Measurements from ENCODE around the gene UGT3A2.
"Not testable (repeated sequence)": the region's sequence is repeated elsewhere in the genome, so short reads cannot be mapped to it uniquely, and the experiment has no call there.

Gene UGT3A2

GRCh38 chr5:36049949-36050348 lies 16.7 kb downstream of the UGT3A2 start:
- no peak for DNase-seq

DNA sequence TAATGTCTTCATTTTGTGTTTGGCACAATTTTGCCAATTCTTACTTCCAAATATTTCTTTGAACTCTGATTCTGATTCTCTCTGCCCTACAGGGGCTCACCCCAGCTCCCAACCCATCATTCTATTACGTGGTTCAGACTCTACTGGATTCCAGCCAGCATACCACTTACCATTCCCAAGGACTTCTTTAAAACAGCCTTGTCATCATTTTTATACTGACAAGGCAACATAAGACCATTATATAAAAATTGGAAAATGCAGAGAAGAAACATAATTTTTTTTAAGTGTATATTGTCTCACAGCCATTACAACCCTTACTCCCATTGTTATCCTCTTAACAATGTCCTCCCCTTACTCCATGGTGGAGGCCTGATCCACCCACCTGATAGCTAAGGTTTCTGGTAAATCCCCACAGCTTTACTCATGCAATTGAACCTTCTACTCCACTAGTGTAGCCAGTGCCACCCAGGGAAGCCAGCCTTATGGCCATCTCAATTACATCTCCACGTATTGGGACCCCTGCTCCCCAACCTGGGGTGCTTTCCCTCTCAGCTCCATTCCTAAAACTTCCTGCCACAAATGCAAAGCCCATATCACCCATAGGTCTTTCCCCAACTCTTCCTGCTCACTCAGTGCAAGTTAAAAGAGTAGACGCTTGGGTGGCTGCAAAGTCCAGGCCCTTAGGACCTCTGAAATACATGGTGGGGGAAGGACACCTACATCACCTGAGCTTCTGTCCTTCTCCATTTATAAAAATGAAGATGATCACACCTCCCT lies 19.1 kb downstream of the UGT3A2 start:
- no peak for DNase-seq

GRCh38 chr5:36045895-36046294 lies 20.8 kb downstream of the UGT3A2 start:
- DNase-seq = no peak

- DNase-seq = no peak
These were observed 25.2 kb downstream of the UGT3A2 start for GRCh38 chr5:36041537-36041845.

DNA sequence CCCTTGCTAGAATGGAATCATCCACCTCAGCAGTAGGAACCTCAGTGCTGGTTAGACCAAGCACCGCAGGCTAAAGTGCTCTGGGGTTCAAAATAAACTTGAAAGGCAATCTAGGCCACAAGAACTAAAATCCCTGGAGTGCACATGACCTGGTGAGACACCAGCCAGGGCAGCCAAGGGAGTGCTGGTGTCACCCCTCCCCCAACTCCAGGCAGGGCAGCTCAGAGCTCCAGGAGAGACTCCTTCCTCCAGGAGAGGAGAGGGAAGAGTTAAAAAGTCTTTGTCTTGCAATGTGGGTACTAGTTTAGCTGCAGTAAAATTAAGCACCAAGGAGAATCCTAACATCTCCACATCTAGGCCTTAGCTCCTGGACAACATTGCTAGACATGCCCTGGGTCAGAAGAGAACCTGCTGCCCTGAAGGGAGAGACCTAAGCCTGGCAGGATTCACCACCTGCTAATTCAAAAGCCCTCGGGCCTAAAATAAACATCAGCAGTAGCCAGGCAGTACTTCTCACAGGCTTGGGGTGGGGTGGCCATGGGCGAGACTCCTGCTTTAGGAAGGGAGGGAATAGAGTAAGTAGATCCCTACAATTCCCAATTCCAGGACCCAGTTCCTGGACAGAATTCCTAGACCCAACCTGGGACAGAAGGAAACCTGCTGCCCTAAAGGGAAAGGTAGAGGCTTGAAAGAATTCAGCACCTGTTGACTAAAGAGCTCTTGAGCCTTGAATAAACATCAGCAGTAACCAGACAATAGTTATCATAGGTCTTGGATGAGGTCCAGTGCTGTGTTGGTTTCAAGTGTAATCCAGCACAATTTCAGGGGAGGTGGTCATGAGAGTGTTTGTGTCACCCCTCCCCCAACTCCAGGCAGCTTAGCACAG lies 25.8 kb downstream of the UGT3A2 start:
- DNase-seq = peak; percentile 98

DNA sequence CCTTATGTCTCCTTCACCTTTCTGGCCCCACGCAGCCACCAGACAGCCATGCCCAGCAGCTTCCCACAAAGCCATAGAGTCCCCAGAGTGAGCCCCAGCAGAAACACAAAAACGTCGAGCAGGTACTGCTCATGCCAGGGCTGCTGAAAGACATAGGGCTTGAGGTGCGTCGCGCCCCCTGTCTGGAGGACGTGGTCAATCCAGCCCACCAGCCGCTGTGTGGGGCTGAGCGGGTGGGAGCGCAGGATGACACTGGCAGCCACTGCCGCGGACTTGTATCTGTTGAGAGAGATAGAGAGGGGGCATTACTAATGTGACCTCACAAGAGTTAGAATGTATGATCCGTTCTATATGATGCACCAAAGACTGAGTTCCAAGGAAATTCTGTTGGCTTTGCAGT lies 31.0 kb downstream of the UGT3A2 start:
- DNase-seq = no peak

DNA sequence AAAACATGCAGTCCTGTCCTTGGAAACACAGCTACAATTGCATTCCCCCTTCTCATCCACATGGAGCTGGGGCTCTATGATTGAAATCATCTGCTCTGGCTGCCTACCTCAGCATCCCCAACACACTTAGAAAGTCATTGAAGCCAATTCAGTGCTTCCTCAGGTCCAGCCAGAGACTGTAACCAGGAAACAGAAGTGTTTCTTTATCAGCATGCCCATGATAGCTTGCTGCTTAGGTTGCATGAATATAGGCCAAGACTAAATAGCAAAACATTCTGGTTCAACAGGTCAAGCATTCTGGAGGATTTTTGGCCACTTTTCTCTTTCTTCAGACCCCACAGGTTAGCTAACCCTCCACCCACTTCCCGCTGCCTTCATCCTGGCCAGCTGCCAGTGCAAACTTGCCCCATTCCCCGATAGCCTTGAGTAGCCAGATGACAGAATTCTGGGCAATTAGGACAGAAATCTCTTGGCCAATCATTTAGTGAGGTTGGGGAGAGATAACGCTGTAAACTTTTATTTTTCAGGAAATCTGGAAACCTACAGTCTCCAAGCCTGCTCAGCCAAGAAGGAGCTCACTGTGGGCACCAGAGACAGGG lies 32.0 kb downstream of the UGT3A2 start:
- DNase-seq = not testable (repeated sequence)

DNA sequence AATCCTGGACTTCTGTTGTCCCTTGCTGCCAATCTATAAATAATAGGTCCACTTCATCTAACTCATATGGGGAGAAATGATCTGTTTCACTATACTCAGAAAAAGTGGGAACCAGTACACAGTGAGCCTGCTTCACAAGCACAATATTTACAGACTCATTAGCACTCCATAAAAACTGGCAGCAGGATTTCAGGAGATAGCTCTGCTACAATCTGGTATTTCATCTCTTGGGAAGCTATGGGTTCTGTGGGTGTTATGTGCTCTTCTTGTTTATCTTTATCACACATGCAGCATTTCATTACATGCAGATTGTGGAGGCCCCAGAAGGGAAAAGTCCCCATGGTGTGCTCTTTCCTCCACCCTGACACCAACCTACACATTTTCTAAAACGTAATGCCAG lies 33.2 kb downstream of the UGT3A2 start:
- DNase-seq = no peak

DNA sequence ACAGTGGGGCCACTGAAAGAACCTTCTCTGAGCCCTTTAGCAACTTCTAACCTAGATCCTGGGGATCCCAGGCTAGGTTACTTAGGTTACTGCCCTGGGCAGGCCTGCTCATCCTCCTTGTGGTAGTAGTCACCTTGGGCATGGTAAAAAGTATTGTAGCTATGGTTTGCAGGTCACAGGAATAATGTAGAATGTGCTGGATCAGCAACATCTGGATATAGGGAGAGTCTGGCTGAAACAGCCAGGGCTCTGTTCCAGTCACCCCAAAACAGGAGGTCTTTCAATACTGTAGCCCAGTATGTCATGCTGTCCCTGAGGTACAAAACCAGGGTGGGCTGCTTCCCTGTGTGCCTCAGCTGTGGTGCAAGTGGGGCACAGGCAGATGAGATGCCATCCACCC lies 33.6 kb downstream of the UGT3A2 start:
- DNase-seq = no peak

DNA sequence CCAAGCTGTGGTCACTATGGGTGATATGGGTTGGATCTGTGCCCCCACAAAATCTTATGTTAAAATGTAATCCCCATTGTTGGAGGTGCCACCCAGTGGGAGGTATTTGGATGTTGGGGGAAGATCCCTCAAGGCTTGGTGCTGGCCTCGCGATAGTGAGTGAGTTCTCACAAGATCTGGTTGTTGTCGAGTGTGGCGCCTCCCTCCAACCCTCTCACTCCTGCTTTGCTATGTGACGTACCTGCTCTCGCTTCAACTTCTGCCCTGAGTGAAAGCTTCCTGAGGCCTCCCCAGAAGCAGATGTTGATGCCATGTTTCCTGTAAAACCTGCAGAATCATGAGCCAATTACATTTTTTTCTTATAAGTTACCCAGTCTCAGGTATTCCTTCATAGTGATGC lies 35.5 kb downstream of the UGT3A2 start:
- DNase-seq = no peak

- DNase-seq = no peak
These were observed 36.8 kb downstream of the UGT3A2 start for GRCh38 chr5:36029914-36030313.

DNA sequence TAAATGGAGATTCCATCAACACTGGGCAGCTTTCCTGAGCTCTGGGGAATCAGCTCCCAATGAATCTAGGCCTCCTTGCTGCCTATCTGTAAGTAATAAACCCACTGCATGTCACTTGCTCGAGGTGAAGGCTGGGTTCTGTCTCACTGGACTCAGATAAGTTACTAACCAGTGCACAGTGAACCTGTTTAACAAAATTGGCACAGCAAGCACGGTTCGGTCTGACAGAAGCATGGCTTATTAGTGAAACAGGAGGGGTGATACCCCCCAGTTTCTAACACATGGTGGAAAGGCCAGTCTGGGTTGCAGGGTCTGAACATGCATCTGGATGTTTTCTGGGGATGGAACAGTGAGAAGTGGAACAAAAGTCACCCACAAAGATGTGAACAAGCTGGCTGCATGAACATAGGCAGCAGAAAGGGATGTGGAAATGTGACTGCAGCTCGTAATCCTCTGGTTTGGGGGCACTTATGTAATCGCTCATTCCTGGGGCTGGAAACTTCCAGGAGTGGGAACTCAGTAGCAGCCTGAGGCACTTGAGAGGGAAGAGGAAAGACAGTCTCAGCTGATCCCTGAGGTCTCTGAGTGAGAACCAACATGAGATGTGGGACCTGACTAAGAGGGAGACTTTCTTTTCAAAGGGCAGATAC lies 37.7 kb downstream of the UGT3A2 start:
- no peak for DNase-seq

- no peak for DNase-seq
These were observed 39.0 kb downstream of the UGT3A2 start for GRCh38 chr5:36027711-36028110.

GRCh38 chr5:36026706-36027465 lies 39.8 kb downstream of the UGT3A2 start:
- no peak for DNase-seq

DNA sequence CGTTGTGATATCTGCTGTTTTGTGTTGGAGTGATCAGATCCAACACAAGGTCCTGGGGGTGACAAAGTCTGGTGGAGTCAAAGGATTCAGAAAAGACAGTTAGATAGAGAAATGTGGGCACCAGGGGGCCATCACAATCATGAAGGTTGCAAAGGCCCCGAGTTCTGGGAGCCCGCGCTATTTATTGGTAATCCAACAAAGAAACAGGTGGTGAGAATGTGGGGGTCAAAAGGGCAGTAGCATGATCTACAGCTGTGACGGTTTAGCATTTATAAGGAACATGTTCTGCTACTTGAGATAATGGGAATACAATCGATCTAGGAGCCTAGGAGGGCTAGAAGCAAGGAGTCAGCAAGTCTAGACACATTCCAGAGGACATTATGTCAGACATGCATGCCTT lies 44.4 kb downstream of the UGT3A2 start:
- not testable (repeated sequence) for DNase-seq

DNA sequence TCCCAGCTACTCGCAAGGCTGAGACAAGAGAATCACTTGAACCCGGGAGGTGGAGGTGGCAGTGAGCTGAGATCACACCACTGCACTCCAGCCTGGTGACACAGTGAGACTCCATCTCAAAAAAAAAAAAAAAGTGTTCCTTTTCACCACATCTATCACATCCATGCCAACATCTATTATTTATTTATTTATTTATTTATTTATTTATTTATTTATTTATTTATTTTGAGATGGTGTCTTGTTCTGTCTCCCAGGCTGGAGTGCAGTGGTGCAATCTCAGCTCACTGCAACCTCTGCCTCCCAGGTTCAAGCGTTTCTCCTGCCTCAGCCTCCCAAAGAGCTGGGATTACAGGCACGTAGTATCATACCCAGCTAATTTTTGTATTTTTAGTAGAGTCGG lies 47.1 kb downstream of the UGT3A2 start:
- not testable (repeated sequence) for DNase-seq

GRCh38 chr5:36017622-36018021 lies 49.1 kb downstream of the UGT3A2 start:
- no peak for DNase-seq

DNA sequence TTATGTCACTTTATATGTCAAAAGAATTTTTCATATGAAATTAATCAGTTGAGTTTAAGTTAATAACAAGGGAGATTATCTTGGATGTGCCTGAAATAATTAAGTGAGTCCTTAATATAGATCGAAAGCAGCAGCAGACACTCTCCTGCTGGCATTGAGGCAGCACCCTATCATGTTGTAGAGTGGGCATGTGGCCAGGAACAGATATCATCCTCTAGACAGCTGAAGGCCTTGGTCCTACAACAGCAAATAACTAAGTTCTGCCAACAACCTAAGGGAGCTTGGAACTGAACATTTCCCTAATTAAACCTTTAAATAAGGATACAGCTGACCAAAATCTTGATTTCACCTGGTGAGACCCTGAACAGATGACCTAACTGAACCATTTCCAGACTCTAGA lies 49.7 kb downstream of the UGT3A2 start:
- DNase-seq = no peak

GRCh38 chr5:36013182-36013581 lies 53.5 kb downstream of the UGT3A2 start:
- DNase-seq = no peak

DNA sequence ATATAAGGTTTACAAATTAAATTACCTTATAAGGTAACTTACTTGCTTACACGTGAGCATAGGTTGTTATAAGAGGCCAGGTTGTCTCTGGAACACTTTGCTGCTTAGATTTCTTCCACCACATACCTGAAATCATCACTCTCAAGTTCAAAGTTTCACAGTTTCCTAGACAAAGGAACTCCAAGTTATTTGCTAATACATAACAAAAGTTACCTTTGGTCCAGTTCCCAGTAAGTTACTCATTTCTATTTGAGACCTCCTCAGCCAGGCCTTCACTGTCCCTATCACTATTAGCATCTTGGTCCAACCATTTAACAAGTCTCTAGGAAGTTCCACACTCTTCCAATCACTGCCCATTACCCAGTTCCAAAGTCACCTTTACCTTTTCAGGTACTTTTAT lies 57.0 kb downstream of the UGT3A2 start:
- no peak for DNase-seq

GRCh38 chr5:36007366-36007765 lies 59.3 kb downstream of the UGT3A2 start:
- no peak for DNase-seq

DNA sequence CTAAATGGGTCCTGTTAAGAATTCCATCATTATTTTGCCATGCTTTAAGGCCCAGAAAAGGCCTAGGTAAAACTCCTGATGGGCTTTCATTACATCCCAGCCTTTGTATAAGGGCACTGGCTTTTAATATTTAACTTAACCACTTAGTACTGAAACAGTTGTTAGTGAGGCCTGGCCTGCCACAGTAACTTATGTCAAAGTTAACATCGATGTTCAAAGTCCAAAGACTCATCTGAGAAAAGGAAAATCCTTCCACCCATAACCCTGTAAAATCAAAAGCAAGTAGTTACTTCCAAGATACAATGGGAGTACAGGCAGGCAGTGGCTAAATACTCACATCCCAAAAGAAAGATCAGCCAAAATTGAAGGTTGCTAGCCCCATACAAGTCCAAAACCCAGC lies 60.5 kb downstream of the UGT3A2 start:
- no peak for DNase-seq

DNA sequence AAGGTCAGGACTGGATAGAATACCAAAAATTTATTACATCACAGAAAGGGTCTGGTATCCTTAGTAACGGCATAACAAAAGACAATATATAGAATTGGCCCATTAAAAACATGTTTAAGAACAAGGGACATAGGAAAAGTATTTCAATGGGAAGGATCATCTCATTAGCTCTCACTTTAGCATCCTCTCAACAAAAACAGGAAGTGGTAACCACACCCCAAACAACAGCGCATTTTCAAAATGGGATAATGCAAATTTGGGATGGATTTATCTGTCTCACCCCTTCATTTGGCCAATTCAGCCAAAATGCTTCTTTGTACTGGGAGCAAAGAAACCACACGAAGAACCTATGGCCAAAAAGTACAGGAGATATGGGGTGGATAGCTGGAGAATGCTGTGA lies 65.7 kb downstream of the UGT3A2 start:
- DNase-seq = no peak

Data from NCI-H2029 (cell line).